Myocyte (in vitro differentiated cells): ENCODE results near the gene ALG1. TPM values are rescaled to one million over a fixed set of nuclear protein-coding genes. Genes with fewer than 3 reads are reported as not detected.
"Not testable (repeated sequence)": the region's sequence is repeated elsewhere in the genome, so short reads cannot be mapped to it uniquely, and the experiment has no call there.

Experiments used
- DNase-seq: peaks from one replicate; pipeline ENCODE4 v3.0.0-alpha.2; 2012; ENCODE audit warnings: low read depth
- total RNA-seq: library from RNA; depleted of rRNA; stranded (reverse); fragments of >200 nt; gene quantifications from 2 replicates; pipeline ENCODE4 v1.2.3, GENCODE V29; 2014

ALG1 gene
- total RNA-seq, 1 donor from 2014 or later, result 16.9 TPM

DNA sequence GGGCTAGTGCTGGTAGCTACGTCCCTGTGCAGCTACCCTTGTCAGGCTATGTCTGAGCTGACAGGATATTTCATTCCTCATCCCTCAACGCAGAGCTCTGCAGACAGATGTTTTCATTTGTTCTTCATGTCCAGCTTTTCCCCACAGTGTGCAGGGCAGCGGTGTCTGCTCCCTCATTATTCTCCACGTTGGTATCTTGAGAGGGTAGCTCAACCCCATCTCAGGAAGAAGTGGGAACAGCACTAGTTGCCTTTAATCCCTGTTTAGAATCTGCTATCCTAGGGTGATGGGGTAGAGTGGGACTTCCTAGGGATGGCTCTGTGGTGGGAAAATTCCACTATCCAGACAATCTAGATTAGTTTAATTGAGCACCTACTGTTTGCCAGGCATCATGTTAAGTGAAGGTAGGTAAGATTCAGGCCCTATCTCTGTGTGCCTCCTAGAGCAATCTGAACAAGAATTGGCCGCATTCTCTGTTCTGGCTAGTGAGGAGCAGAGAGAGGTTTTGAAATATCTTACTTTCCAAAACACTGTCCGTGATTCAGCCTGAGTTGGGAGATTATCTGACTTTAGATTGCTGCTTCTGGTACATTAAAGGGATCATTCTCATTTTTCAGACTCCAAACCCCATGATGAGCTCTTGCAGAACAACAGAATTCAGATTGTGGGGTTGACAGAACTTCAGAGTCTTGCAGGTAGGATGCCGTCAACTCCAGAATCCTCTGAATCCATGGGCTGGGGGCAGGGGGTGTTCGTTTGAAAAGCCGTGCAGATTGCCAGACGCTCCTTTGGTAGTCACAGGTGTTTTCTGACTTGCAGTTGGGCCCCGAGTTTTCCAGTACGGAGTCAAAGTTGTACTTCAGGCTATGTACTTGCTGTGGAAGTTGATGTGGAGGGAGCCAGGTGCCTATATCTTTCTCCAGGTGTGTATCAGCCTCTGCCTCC, 963 bp downstream of the ALG1 start:
- no peak for DNase-seq

DNA sequence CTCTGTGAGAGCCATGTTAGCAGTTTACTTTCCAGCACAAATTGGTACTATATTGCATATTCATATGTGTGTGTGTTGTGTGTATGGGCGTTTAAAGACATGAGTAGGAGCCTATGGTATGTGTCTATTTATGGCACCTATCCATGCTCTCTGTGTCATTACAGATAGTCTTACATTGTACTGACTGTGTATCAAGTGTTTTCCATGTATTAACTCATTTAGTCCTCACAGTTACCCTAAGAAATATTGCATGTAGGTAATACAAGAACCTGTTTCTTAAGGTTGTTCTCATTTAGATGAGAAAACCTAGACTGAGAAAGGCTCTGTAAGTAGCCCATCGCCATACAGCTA, 1.6 kb downstream of the ALG1 start:
- no peak for DNase-seq

DNA sequence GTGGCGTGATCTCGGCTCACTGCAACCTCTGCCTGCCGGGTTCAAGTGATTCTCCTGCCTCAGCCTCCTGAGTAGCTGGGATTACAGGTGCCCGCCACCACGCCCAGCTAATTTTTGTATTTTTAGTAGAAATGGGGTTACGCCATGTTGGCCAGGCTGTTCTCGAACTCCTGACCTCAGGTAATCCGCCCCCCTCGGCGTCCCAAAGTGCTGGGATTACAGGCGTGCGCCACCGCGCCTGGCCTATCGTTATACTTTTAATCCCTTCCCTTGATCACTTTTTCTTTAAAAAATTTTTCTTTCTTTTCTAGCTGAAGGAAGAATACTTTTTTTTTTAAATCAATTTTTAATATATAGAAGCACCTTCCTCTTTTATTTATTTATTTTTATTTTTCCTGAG, 2.1 kb downstream of the ALG1 start:
- not testable (repeated sequence) for DNase-seq

DNA sequence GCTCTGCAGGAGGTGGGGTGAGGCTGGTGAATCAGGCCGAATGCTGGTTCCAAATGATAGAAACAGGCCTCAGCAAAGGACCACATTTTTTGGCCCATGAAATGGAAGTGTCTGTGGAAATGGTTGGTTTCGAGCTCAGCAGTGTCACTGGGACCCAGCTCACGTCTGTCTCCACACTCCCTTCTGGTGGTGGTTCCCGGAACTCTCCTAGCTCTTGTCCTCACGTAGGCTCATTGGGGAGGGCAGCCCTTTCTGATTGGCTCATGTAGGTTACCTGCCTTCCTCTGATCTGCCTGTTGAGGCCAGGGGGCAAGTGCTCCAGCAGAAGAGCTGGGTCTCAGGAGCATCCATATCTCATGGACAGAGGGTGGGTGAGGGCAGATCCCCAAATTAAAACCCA, 4.0 kb downstream of the ALG1 start:
- no peak for DNase-seq

DNA sequence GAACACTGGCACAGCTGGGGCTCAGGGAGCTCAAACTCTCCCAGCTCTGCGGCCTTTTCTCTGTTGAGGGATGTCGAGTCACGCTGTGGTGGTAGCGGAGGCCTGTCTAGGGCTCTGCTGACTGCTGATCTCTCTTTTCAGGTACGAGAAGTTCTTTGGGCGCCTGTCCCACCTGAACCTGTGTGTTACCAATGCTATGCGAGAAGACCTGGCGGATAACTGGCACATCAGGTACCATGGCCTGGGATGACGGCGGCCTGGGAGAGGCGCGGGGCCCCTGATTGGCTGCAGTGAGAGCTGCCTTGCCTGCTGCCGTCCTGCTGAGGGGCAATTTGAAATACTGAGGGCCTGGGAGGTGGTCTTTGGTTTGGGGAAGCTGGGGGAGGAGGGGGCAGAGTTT, 5.7 kb downstream of the ALG1 start:
- DNase-seq, result no peak

DNA sequence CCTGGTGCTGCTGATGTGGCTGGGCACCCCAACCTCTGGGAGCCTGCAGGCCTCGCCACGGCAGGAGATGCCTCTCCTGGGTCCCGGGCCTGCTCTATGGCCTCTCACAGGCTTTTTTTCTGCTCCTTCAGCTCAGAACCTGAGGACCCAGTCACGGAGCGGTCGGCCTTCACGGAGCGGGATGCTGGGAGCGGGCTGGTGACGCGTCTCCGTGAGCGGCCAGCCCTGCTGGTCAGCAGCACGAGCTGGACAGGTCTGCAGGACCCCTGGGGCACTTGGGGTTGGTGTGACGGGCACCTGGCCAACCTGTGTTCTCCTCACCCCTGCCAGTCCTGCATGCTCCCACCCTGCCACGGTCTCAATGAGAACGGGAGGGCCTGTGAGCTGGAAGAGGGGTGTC, 7.0 kb downstream of the ALG1 start:
- DNase-seq, result no peak

DNA sequence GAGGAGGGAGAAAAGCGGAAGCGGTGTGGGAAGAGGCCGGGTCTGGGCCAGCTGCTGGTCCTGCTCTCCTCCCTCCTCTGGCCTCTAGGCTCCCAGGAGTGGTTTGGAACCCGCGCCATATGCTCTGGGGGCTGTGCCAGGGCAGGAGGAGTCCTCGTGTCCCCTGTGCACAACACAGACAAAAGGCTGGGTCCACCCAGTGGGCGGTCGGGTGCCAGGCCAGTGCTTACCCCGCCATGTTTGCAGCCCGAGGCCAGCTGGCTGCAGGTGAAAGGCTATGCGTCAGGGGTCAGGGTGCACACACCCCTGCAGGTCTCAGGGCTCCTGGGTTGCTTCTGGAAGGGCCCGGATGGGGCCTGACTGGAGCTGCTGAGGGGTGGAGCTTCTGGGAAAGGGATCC, 8.8 kb downstream of the ALG1 start:
- DNase-seq, result not testable (repeated sequence)

DNA sequence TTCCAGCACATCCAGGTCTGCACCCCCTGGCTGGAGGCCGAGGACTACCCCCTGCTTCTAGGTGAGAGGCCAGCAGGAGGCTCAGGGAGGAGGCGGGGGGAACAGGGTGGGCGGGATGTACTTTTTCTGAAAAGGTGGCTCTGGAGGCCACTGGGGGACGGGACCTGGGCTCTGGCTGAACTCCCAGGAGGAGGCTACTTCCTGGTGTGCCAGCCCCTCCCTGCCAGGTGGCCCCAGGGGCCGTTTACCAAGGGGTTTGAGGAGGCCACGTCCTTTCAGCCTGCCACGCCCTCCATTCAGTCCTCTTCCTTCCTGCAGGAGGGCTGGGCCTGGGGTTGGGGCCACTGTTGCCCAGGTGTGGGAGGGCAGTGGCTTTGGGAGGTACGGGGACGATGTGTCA, 9.4 kb downstream of the ALG1 start:
- not testable (repeated sequence) for DNase-seq

DNA sequence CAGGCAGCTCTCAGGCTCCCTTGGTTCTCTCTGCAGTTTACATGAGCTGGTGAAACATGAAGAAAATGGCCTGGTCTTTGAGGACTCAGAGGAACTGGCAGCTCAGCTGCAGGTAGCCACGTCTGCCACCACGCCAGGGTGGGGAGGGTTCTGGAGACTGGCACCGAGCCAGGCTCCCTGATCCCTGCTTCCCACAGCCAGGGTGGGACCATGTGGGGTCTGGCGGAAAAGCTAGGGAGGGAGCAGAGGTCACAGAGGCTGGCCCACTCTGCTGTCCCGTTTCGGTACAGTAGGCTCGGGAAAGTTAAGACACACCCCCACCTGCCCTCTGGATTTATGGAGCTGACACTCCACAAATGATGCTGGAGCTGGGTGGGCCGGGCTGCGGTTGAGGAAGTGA, 12.0 kb downstream of the ALG1 start:
- not testable (repeated sequence) for DNase-seq

DNA sequence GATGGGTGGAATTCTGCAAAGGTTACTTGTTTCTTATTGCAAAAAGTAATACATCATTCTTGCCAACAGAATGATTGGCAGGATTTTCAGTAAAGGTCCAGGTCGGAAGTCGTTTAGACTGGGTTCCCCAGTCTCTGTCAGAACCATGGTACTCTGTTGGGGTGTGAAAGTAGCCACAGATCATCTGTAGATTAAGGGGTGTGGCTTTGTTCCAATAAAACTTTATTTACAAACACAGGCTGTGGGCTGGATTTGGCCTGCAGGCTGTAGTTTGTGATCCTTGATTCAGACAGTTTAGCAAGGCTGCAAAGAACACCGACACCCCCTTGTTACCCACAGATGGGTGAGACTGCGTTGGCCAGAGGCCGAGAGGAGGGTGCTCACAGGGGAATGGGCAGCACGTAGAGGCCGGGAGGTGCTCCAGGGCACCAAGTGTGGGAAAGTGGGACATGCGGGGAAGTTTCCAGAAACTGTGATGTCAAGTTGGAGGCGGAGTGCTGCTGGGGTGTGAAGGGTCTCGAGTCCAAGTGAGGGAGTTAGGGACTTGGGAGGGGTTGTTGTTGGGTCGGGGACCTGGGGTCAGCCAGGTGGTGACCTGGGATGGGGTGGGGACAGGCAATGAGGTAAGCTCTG, 12.6 kb downstream of the ALG1 start:
- DNase-seq, result not testable (repeated sequence)

DNA sequence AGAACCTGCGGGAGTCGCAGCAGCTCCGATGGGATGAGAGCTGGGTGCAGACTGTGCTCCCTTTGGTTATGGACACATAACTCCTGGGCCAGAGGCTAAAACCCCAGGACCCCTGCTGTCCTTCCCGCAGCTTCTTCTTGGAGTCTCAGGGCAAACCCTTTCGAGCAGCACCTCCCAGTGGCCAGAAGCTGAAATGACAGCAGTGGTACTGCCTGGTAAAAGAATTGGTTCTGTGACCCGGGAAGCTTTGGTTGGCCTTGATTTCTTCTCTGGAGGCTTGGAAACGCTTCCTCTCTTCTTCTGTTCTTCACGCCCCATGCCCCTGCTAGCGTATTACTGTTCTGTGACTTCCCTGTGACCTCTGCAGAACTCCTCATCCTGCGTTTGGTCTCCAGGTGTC, 13.2 kb downstream of the ALG1 start:
- peak; percentile 58 for DNase-seq

DNA sequence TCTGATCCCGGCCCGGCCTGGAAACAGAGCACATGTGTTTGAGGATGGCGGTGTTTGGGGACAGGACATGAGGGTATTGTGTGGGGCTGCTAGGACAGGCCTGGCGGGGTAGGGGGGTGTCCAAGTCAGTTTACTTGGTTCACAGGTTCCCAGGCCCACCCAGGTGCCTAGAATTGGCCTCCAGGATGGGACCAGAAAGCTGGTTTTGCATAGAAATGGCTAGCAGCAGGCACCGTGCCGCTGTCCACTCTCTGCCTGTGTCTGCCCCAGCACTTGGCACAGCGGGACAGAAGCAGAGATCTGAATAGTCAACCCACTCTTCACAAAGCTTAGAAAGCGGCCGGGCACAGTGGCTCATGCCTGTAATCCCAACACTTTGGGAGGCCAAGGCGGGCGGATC, 14.1 kb downstream of the ALG1 start:
- not testable (repeated sequence) for DNase-seq

DNA sequence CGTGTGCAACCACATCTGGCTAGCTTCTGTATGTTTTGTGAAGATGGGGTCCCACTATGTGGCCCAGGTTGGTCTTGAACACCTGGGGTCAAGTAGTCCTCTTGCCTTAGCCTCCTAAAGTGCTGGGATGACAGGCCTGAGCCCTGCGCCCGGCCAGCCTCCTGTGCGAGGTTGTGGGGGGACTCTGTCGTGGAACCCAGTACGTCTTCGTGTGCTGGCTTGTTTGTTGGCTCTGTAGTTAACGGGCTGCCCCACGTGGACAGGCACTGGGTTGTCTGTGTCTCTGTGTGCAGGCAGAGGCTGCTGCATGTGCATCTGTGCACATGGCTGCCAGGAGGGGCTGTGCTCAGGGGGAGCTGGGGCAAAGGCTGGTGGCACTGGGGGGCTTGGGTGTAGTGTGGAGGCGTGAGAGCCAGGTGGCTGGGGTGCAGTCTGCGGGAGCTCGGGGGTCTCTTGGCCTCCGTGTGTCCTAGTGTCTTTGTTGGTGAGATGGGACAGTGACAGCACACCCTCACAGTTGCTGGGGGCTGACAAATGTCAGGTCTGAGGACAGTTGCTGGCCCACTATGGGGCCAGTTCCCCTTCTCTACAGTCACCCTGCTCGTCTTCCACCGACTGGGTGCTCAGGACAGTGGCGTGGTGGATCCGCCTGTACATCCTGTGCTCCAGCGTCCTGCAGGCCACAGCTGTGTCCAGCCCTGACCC, 16.6 kb downstream of the ALG1 start:
- not testable (repeated sequence) for DNase-seq

DNA sequence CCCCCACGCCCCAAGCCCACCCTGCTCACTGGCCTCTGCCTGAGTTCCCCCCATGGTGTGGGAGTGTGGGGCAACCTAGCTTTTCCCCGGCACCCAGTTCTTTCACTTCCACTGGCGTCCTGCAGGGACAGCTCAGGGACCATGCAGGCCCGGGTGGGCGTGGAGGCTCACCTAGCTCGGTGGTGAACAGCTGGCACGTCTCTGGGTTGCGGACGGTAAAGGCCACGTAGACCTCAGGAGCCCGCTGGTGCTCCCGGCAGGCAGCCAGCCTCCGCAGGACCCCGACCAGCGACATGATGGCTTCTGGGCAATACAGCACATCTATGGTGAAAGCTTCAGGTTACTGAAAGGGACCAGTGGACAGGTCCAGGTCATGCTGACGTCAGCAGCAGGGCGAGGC, 17.3 kb downstream of the ALG1 start:
- not testable (repeated sequence) for DNase-seq

DNA sequence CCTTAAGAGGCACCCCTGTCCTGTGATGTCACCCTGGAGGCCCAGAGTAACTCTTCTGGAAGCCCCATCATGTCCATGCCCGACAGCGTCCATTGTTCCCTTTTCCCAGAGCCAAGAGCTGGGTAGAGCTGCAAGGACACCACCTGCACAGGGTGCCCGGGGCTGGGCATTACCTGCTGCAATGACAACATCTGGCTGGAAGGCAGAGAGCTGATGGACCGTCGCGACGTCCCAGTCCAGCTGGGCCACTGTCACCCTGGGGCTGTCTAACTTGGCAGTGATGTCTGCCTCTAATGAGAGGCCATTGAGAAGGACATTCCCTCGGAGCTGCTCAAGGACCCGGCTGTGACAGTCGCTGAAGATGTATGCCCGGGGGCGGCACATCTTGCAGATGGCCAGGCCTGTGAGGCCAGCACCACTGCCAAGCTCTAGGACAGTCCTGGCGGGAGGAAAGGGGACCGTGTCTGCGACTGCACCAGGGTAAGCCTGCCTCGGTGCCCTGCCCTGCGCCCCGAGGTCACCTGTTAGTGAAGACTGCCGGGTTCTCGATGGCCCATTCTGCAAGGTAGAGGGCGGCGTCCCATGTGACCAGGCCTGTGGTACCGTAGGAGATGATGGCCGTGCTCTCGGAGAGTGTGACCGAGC, 18.4 kb downstream of the ALG1 start:
- not testable (repeated sequence) for DNase-seq

DNA sequence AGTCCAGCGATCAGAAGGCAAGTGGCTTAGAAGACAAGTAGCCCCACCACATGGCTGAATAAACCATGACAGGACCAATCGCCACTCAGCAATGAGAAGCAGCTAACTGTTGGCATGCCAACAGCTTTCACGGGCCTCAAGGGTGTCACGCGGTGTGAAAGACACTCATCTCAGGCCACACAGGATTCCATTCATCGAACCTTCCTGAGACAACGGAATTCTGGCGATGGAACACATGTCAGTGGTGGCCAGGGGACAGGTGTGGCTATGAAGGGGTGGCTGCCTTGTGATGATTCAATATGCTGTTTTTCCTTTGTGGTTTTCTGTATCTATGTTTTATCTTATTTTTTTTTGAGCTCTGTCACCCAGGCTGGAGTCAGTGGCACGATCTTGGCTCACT, 18.9 kb downstream of the ALG1 start:
- peak; percentile 84 for DNase-seq

DNA sequence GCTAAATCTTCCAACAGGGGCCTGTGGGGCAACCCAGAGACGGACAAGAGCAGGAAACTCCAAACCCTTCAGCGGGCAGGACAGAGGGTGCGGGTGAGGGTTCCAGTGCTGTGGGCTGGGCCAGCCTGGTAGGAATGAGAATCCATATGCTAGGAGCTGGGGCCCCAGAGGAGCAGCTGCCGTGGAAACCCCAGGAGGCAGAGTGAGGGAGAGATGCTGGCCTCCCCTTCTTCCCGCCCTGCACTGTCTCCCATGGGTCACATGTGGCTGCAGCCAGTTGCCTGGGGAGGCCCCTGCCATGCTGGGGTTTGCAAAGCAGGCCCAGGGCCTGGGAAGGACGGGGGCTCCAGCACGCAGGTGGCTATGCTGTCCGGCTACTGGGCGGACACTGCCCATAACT, 21.4 kb downstream of the ALG1 start:
- not testable (repeated sequence) for DNase-seq

DNA sequence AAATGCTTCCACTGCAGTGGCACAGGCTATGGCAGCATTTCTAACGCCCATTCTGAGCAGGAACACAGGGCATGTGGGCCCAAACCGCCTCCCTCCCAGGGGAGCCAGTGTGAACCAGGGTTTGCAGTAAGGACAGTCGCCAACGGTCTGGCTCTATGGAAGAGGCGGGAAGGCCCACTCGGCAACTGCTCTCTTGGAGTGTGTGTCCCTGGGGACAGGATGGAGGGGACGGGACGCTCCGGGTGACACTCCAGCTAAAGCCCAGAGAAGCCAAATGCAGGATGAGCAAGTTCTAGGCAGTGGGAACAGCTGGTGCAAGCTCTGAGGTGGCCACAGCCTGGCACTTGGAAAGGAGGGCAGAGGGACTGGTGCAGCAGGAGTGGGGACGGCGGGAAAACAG, 22.1 kb downstream of the ALG1 start:
- DNase-seq, result peak; percentile 24

DNA sequence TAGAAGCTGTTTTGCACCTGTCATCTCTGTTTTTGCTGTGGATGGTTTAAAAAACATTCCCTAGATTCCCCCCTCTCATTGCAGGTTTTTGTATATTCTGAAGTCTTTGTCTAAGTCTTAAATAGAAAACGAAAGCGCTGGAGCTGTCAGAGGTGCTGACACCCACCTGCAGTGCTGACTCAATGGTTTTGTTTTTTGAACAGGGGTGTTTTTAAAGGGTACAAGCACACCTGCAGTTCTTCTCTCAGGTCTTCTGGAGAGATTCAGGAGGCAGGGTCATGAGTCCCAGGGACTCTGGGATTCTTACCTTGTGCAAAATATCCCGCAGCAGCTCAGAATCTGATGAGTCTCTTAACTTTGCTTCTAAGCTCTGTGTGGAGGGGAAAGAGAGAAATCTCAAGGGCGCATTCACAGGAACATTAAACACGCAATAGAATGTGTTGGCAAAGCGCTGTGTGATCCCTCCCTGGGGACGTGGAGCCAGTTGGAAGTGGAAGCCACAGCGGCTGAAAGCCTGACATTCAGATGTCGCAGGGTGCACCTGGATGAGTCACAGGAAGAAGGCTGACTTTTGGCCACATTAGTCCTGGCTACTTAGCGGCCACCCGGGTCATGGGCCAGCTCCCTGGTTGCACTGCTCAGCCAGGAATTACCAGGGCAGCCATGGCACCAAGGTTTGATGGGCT, 23.6 kb downstream of the ALG1 start:
- DNase-seq, result not testable (repeated sequence)

DNA sequence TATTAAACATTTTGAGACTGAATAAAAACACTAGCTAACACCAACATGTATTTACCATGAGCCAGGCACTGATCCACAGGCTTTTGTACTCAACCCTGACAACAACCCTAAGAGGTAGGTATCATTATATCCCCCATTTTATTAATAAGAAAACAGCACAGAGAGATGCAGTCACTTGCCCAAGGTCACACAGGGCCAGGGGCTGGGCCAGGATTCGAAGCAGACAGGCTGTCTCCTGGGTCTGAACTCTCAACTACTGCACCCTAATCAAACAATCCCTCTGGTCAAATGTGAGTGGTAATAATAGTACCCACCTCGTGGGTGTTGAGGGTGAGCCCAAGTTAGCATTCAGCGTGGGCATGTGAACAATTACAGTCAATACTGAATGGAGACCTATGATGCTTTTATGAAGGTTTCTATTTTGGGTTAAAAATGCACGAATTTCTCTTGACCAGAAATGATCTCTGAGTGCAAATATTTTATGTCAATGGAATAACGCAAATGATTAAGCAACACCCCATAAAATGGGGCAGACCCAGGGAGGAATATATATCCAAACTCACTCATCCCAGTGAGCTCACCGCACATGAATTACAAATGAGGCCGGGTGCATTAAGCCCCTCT, 24.9 kb downstream of the ALG1 start:
- DNase-seq, result not testable (repeated sequence)
